K562 (cell line): Measurements from ENCODE around the gene BBLN. TPM values are rescaled to one million over a fixed set of nuclear protein-coding genes. Genes with fewer than 3 reads are reported as not detected.

ENCODE experiments used
- BRF1 ChIP-seq: IDR thresholded peaks from 3 replicates; pipeline ENCODE4 v1.6.1; 2011; ENCODE audit warnings: borderline replicate concordance, mild to moderate bottlenecking; ENCODE audit not compliant: insufficient read length; ENCODE audit errors: extremely low read depth
- CBX8 ChIP-seq: fragments of 200-600 bp; sonication (generic); IDR thresholded peaks from 2 replicates; pipeline ENCODE4 v1.6.1; 2012; ENCODE audit warnings: borderline replicate concordance, mixed run types, low read depth, mild to moderate bottlenecking, moderate library complexity, mixed read lengths, low read length, control low read depth, inconsistent platforms; ENCODE audit not compliant: poor library complexity, severe bottlenecking; ENCODE audit errors: extremely low read depth
- CXXC5 ChIP-seq: fragments of 250-450 bp; sonication (Bioruptor Pico); IDR thresholded peaks from 2 replicates; pipeline ENCODE4 v1.8.0; 2022; ENCODE audit warnings: inconsistent platforms, mild to moderate bottlenecking, moderate library complexity
- FUS ChIP-seq: fragments of 200-400 bp; formaldehyde crosslinking; optimal IDR thresholded peaks from 2 replicates; pipeline ENCODE3; 2017; ENCODE audit warnings: low read depth, low read length
- KDM2B ChIP-seq: fragments of 250-450 bp; sonication (Bioruptor Pico); IDR thresholded peaks from 2 replicates; pipeline ENCODE4 v1.8.0; 2021; ENCODE audit warnings: mild to moderate bottlenecking, moderate library complexity
- NFE2L1 ChIP-seq: fragments of 450-650 bp; IDR thresholded peaks from 2 replicates; pipeline ENCODE4 v1.6.1; 2016; ENCODE audit warnings: missing genetic modification characterization, low read depth, mild to moderate bottlenecking, missing compliant biosample characterization, moderate library complexity, borderline replicate concordance
- RFX7 ChIP-seq: fragments of 250-450 bp; sonication (Bioruptor Pico); IDR thresholded peaks from 2 replicates; pipeline ENCODE4 v1.5.1; 2021; ENCODE audit warnings: mild to moderate bottlenecking
- SMAD3 ChIP-seq: fragments of 450-650 bp; formaldehyde crosslinking; conservative IDR thresholded peaks from 2 replicates; pipeline ENCODE4 v1.4.0; 2020; ENCODE audit warnings: mild to moderate bottlenecking
- TAF9B ChIP-seq: fragments of 450-650 bp; IDR thresholded peaks from 2 replicates; pipeline ENCODE4 v1.6.1; 2018; ENCODE audit warnings: mild to moderate bottlenecking; ENCODE audit not compliant: partially characterized antibody
- TAL1 ChIP-seq: fragments of 450-650 bp; IDR thresholded peaks from 2 replicates; pipeline ENCODE4 v1.6.1; 2016; ENCODE audit warnings: mild to moderate bottlenecking
- TCF7L2 ChIP-seq: fragments of 150-350 bp; IDR thresholded peaks from 2 replicates; pipeline ENCODE4 v1.6.1; 2016; ENCODE audit warnings: low read depth, mild to moderate bottlenecking, low read length, moderate library complexity
- TEAD1 ChIP-seq, 2 experiments: fragments of 450-650 bp in 1 of 2; sonication (generic) in 1 of 2; formaldehyde crosslinking; IDR thresholded peaks; 2 replicates each; pipeline versions ENCODE4 v1.4.0 to v1.8.0; 2020 to 2022; ENCODE audit warnings: mild to moderate bottlenecking in 2 of 2, missing genetic modification reagents in 1 of 2
- ZBTB8A ChIP-seq: fragments of 450-650 bp; IDR thresholded peaks from 2 replicates; pipeline ENCODE4 v1.6.1; 2018; ENCODE audit warnings: mild to moderate bottlenecking, moderate library complexity; ENCODE audit not compliant: partially characterized antibody
- ZNF143 ChIP-seq: sonication (generic); formaldehyde crosslinking; IDR thresholded peaks from 2 replicates; pipeline ENCODE4 v1.9.0; 2022; ENCODE audit warnings: mild to moderate bottlenecking, missing genetic modification reagents
- ZNF212 ChIP-seq: fragments of 450-650 bp; formaldehyde crosslinking; IDR thresholded peaks from 2 replicates; pipeline ENCODE4 v1.4.0; 2020; ENCODE audit warnings: mild to moderate bottlenecking
- ZNF551 ChIP-seq: fragments of 250-450 bp; sonication (Bioruptor Pico); IDR thresholded peaks from 2 replicates; pipeline ENCODE4 v1.5.0; 2021; ENCODE audit warnings: mild to moderate bottlenecking, moderate library complexity
- ZZZ3 ChIP-seq: fragments of 450-650 bp; IDR thresholded peaks from 2 replicates; pipeline ENCODE4 v1.6.1; 2016; ENCODE audit warnings: antibody characterized with exemption, mild to moderate bottlenecking, moderate library complexity
- polyA plus RNA-seq, 8 experiments: library from polyadenylated mRNA; depleted of rRNA in 4 of 8; stranded (reverse) in 5 of 8; unstranded in 3 of 8; fragments of >200 nt; fragmentation: Nextera tagmentation in 2 of 8; fragmentation: Illumina TruSeq in 1 of 8; extraction: Ambion mirVana in 2 of 8; extraction: Trizol in 1 of 8; gene quantifications; 2 replicates each; pipeline versions ENCODE4 v1.2.1 to v1.2.3, GENCODE V29; 2011 to 2014; ENCODE audit warnings: inconsistent platforms in 1 of 8, missing spikeins in 1 of 8
- total RNA-seq, 7 experiments: library from RNA; depleted of rRNA in 6 of 7; stranded (reverse); fragments of >200 nt in 6 of 7; fragmentation: Illumina TruSeq in 2 of 7; extraction: Trizol in 2 of 7; gene quantifications; 2 replicates each; pipeline versions ENCODE4 v1.2.1 to v1.2.3, GENCODE V29; 2011 to 2021; ENCODE audit warnings: low replicate concordance in 1 of 7
- TF ChIP-seq, protein P1 (sequence below): sonication (generic); formaldehyde crosslinking; IDR thresholded peaks from 2 replicates; pipeline ENCODE4 v1.8.0; 2022; ENCODE audit warnings: mild to moderate bottlenecking, missing genetic modification reagents, borderline replicate concordance
- TF ChIP-seq, protein P2 (sequence below): fragments of 250-450 bp; sonication (Bioruptor Pico); IDR thresholded peaks from 2 replicates; pipeline ENCODE4 v1.4.0; 2020; ENCODE audit warnings: mild to moderate bottlenecking

The BBLN gene
- total and polyA plus RNA-seq, 9 of the 15 experiments (the other 6 are each of a cell fraction or from before 2014, with no cell fraction given) = 4.2 to 331 (median 87.1) TPM

DNA sequence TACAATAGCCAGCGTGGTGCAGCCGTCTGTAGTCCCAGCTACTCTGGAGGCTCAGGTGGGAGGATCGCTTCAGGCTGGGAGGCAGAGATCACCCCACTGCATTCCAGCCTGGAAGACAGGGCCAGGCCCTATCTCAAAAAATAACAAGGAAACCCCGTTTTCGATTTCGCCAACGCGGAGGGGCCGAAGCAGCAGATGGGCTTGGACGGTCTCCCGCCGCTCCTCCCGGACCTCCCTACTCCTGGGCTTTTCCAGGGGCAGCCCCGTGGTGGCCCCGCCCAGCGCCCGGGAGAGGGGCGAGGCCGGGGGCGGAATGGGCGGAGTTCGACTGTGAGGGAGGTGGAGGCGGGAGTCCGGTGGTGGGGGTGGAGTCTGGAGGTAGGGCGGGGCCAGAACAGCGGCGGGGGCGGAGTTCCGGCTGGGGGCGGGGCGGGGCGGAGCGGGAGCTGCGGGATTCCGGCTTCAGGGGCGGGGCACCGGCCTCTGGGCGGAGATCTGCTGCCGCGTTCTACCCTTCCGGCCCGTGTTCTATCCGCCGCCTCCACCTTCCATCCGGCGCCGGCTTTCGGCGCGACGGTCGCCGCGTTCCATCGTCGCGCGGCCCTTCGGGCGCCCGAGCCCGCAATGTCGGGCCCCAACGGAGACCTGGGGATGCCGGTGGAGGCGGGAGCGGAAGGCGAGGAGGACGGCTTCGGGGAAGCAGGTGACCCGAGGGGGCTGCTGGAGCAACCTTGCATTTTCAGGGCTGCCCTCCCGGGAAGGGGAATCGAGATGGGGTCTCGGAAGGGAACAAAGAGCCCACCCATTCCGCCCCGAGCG lies at the start of gene BBLN (continued):
- TF ChIP-seq, protein P1, sequence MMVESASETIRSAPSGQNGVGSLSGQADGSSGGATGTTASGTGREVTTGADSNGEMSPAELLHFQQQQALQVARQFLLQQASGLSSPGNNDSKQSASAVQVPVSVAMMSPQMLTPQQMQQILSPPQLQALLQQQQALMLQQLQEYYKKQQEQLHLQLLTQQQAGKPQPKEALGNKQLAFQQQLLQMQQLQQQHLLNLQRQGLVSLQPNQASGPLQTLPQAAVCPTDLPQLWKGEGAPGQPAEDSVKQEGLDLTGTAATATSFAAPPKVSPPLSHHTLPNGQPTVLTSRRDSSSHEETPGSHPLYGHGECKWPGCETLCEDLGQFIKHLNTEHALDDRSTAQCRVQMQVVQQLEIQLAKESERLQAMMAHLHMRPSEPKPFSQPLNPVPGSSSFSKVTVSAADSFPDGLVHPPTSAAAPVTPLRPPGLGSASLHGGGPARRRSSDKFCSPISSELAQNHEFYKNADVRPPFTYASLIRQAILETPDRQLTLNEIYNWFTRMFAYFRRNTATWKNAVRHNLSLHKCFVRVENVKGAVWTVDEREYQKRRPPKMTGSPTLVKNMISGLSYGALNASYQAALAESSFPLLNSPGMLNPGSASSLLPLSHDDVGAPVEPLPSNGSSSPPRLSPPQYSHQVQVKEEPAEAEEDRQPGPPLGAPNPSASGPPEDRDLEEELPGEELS (CRISPR knock-in tag) = no peak
- TF ChIP-seq CBX8 = no peak
- TF ChIP-seq ZNF551 (CRISPR knock-in tag) = no peak
- TF ChIP-seq BRF1 = no peak
- peak; percentile 94 for TF ChIP-seq CXXC5 (CRISPR knock-in tag)
- TF ChIP-seq FUS = no peak
- TF ChIP-seq TEAD1 (CRISPR knock-in tag; IDR thresholded peaks at IDR 0.05) = peak in 1 of 2 experiments; percentile 66; a peak in 2 of 4 replicates
- no peak for TF ChIP-seq ZBTB8A
- TF ChIP-seq, protein P2, sequence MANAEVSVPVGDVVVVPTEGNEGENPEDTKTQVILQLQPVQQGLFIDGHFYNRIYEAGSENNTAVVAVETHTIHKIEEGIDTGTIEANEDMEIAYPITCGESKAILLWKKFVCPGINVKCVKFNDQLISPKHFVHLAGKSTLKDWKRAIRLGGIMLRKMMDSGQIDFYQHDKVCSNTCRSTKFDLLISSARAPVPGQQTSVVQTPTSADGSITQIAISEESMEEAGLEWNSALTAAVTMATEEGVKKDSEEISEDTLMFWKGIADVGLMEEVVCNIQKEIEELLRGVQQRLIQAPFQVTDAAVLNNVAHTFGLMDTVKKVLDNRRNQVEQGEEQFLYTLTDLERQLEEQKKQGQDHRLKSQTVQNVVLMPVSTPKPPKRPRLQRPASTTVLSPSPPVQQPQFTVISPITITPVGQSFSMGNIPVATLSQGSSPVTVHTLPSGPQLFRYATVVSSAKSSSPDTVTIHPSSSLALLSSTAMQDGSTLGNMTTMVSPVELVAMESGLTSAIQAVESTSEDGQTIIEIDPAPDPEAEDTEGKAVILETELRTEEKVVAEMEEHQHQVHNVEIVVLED = peak; percentile 62
- peak; percentile 59; the same call in 1 of the 2 replicates for TF ChIP-seq TCF7L2
- no peak for TF ChIP-seq ZNF143 (CRISPR knock-in tag)
- TF ChIP-seq RFX7 (CRISPR knock-in tag) = 0 out of 2 replicates have a peak, but pooled peaks have one; percentile 62
- no peak for TF ChIP-seq TAF9B
- TF ChIP-seq ZNF212 (CRISPR knock-in tag) = 0 out of 2 replicates have a peak, but pooled peaks have one; percentile 83
- no peak for TF ChIP-seq ZZZ3
- 0 out of 2 replicates have a peak, but pooled peaks have one; percentile 55 for TF ChIP-seq SMAD3 (CRISPR knock-in tag)
- TF ChIP-seq KDM2B = peak; percentile 99
- no peak for TF ChIP-seq TAL1
- no peak for TF ChIP-seq NFE2L1 (tag)
